Neuronal stem cell (in vitro differentiated cells): ENCODE measurements around the gene STAG1.
"Not testable (repeated sequence)": the region's sequence is repeated elsewhere in the genome, so short reads cannot be mapped to it uniquely, and the experiment has no call there.

ENCODE experiments used
- DNase-seq: peaks from one replicate; pipeline ENCODE4 v3.0.0-alpha.2; 2013; ENCODE audit warnings: low spot score
- H2AFZ ChIP-seq: one replicate; pipeline ENCODE4 v1.6.1; 2013; ENCODE audit warnings: mild to moderate bottlenecking, low read length, inconsistent platforms
- H2AK5ac ChIP-seq: 2 replicates; pipeline ENCODE4 v1.6.1; 2013; ENCODE audit warnings: low read depth, mild to moderate bottlenecking, inconsistent platforms, low read length, moderate library complexity, mixed read lengths
- H2BK120ac ChIP-seq: 2 replicates; pipeline ENCODE4 v1.6.1; 2013; ENCODE audit warnings: low read depth, mild to moderate bottlenecking, inconsistent platforms, low read length, moderate library complexity, mixed read lengths
- H2BK12ac ChIP-seq: one replicate; pipeline ENCODE4 v1.6.1; 2013; ENCODE audit warnings: low read length, inconsistent platforms
- H2BK15ac ChIP-seq: 2 replicates; pipeline ENCODE4 v1.6.1; 2013; ENCODE audit warnings: mild to moderate bottlenecking, low read length, inconsistent platforms, mixed read lengths
- H2BK5ac ChIP-seq: one replicate; pipeline ENCODE4 v1.6.1; 2013; ENCODE audit warnings: inconsistent platforms, mild to moderate bottlenecking, low read length, moderate library complexity
- H3K14ac ChIP-seq: one replicate; pipeline ENCODE4 v1.6.1; 2013; ENCODE audit warnings: low read length, inconsistent platforms
- H3K18ac ChIP-seq: 2 replicates; pipeline ENCODE4 v1.6.1; 2013; ENCODE audit warnings: low read length, inconsistent platforms
- H3K23ac ChIP-seq: 2 replicates; pipeline ENCODE4 v1.6.1; 2013; ENCODE audit warnings: low read depth, mild to moderate bottlenecking, mixed read lengths, low read length, inconsistent platforms; ENCODE audit not compliant: poor library complexity
- H3K27ac ChIP-seq: replicated peaks from 3 replicates; pipeline ENCODE4 v1.5.1; 2013; ENCODE audit warnings: low read length, inconsistent platforms
- H3K27me3 ChIP-seq, 3 experiments: 2 replicates each; pipeline ENCODE4 v1.6.1; 2013; ENCODE audit warnings: low read length in 3 of 3, mild to moderate bottlenecking in 2 of 3, inconsistent platforms in 1 of 3, low read depth in 1 of 3, mixed read lengths in 1 of 3, moderate library complexity in 1 of 3; ENCODE audit not compliant: control insufficient read depth in 3 of 3, insufficient read depth in 3 of 3
- H3K36me3 ChIP-seq, 2 donors: replicated peaks in 1 of 2; 2 replicates each; pipeline ENCODE4 v1.6.1; 2013; ENCODE audit warnings: low read length in 2 of 2; ENCODE audit not compliant: control insufficient read depth in 2 of 2, insufficient read depth in 2 of 2
- H3K4ac ChIP-seq: 2 replicates; pipeline ENCODE4 v1.6.1; 2013; ENCODE audit warnings: inconsistent platforms, mild to moderate bottlenecking, low read length, moderate library complexity
- H3K4me1 ChIP-seq, 2 donors: 1 replicate in 1 of 2; 2 replicates in 1 of 2; pipeline ENCODE4 v1.6.1; 2013; ENCODE audit warnings: low read length in 2 of 2, low read depth in 1 of 2; ENCODE audit not compliant: control insufficient read depth in 2 of 2, insufficient read depth in 1 of 2
- H3K4me2 ChIP-seq: one replicate; pipeline ENCODE4 v1.6.1; 2013; ENCODE audit warnings: mild to moderate bottlenecking, low read length, inconsistent platforms; ENCODE audit not compliant: insufficient read depth, poor library complexity, severe bottlenecking
- H3K4me3 ChIP-seq, 2 donors: 2 replicates each; pipeline ENCODE4 v1.5.1; 2013; ENCODE audit warnings: low read length in 2 of 2, mild to moderate bottlenecking in 2 of 2, inconsistent platforms in 1 of 2, moderate library complexity in 1 of 2
- H3K79me1 ChIP-seq: one replicate; pipeline ENCODE4 v1.6.1; 2013; ENCODE audit warnings: low read depth, mild to moderate bottlenecking, inconsistent platforms, low read length, moderate library complexity
- H3K9ac ChIP-seq: one replicate; pipeline ENCODE4 v1.6.1; 2013; ENCODE audit warnings: mild to moderate bottlenecking, low read depth, low read length, inconsistent platforms; ENCODE audit not compliant: poor library complexity
- H3K9me3 ChIP-seq, 2 donors: replicated peaks in 1 of 2; 2 replicates each; pipeline versions ENCODE3 to v1.6.1; 2013; ENCODE audit warnings: low read length in 2 of 2, mild to moderate bottlenecking in 2 of 2, inconsistent platforms in 1 of 2, low read depth in 1 of 2, mixed read lengths in 1 of 2, moderate library complexity in 1 of 2; ENCODE audit not compliant: control insufficient read depth in 2 of 2, insufficient read depth in 1 of 2
- H4K8ac ChIP-seq: one replicate; pipeline ENCODE4 v1.6.1; 2013; ENCODE audit warnings: low read depth, mild to moderate bottlenecking, inconsistent platforms, low read length, moderate library complexity
- H4K91ac ChIP-seq: one replicate; pipeline ENCODE4 v1.6.1; 2013; ENCODE audit warnings: low read length, low read depth, mild to moderate bottlenecking, inconsistent platforms; ENCODE audit not compliant: poor library complexity
- WGBS, 2 donors: extraction: QIAGEN DNeasy Blood & Tissue Kit; methylation state at CpG; one replicate each; pipeline ENCODE4 v1.1.7; 2013; ENCODE audit warnings: missing lambda C conversion rate in 2 of 2, mixed read lengths in 1 of 2; ENCODE audit not compliant: insufficient read length in 2 of 2, insufficient replicate concordance in 1 of 2; ENCODE audit errors: extremely low coverage in 2 of 2; 5-methylcytosine and 5-hydroxymethylcytosine counted together

Gene STAG1

GRCh38 chr3:136516095-136516494 lies 236.1 kb downstream of the STAG1 start:
- Histone ChIP-seq H3K23ac (no peak overlapping the region), H2BK5ac (no peak overlapping the region), H3K27ac (no peak overlapping the region), H2BK15ac (no peak overlapping the region), H3K36me3 (peaks cover 0 to 11% of the 10 kb centered on the region in 2 donors), H2AFZ (no peak overlapping the region), H3K27me3 (no peaks in the 10 kb centered on the region), H3K4ac (no peak overlapping the region), H3K79me1 (no peaks in the 10 kb centered on the region), H3K4me2 (no peak overlapping the region), H3K9ac (no peak overlapping the region), H2AK5ac (no peak overlapping the region), H4K8ac (no peak overlapping the region), H3K4me3 (no peak overlapping the region), H3K4me1 (no peaks in the 10 kb centered on the region), H3K18ac (no peak overlapping the region), H3K14ac (no peak overlapping the region), H2BK12ac (no peak overlapping the region), H2BK120ac (no peak overlapping the region), H4K91ac (no peak overlapping the region), H3K9me3 (no peaks in the 10 kb centered on the region)
- DNase-seq: no peak
- no CpG with 5 or more reads among the region's 5 CpGs for WGBS, 2 donors

- not testable (repeated sequence) for H3K4me1 ChIP-seq, H3K36me3 ChIP-seq, H2BK120ac ChIP-seq, H2BK12ac ChIP-seq, H3K27me3 ChIP-seq, H3K4me3 ChIP-seq, H3K9ac ChIP-seq, H4K91ac ChIP-seq, H2AK5ac ChIP-seq, H2BK15ac ChIP-seq, H3K4me2 ChIP-seq, H3K9me3 ChIP-seq, H3K23ac ChIP-seq, H3K27ac ChIP-seq, H2AFZ ChIP-seq, H3K18ac ChIP-seq, H3K14ac ChIP-seq, DNase-seq, H2BK5ac ChIP-seq, H3K4ac ChIP-seq, H3K79me1 ChIP-seq, H4K8ac ChIP-seq
- WGBS, 2 donors: no CpG with 5 or more reads among the region's 7 CpGs
Measured at GRCh38 chr3:136514533-136514932, 237.6 kb downstream of the STAG1 start.

- H3K4me2 ChIP-seq: no peak overlapping the region
- no peak overlapping the region for H2AFZ ChIP-seq
- H2BK120ac ChIP-seq: no peak overlapping the region
- no peak overlapping the region for H4K91ac ChIP-seq
- H3K4me1 ChIP-seq: no peaks in the 10 kb centered on the region
- H3K14ac ChIP-seq: no peak overlapping the region
- H3K27me3 ChIP-seq: no peaks in the 10 kb centered on the region
- no peak overlapping the region for H2BK12ac ChIP-seq
- H3K9me3 ChIP-seq: no peaks in the 10 kb centered on the region
- H4K8ac ChIP-seq: no peak overlapping the region
- no peak overlapping the region for H3K23ac ChIP-seq
- H3K27ac ChIP-seq: no peak overlapping the region
- H3K79me1 ChIP-seq: no peaks in the 10 kb centered on the region
- no peak overlapping the region for H2AK5ac ChIP-seq
- no peak for DNase-seq
- H3K4ac ChIP-seq: no peak overlapping the region
- no peak overlapping the region for H3K9ac ChIP-seq
- no peaks in the 10 kb centered on the region for H3K36me3 ChIP-seq
- H3K18ac ChIP-seq: no peak overlapping the region
- H3K4me3 ChIP-seq: no peak overlapping the region
- H2BK15ac ChIP-seq: no peak overlapping the region
- no peak overlapping the region for H2BK5ac ChIP-seq
- no CpG with 5 or more reads among the region's 2 CpGs for WGBS, 2 donors
Measured at GRCh38 chr3:136513367-136513766, 238.8 kb downstream of the STAG1 start.

- Histone ChIP-seq H3K79me1 (no peaks in the 10 kb centered on the region), H4K91ac (no peak overlapping the region), H3K9ac (no peak overlapping the region), H3K18ac (no peak overlapping the region), H3K4ac (no peak overlapping the region), H4K8ac (no peak overlapping the region), H3K27me3 (no peaks in the 10 kb centered on the region), H3K36me3 (no peaks in the 10 kb centered on the region), H2BK12ac (no peak overlapping the region), H2BK15ac (no peak overlapping the region), H3K27ac (no peak overlapping the region), H3K4me3 (no peak overlapping the region), H3K23ac (no peak overlapping the region), H3K9me3 (no peaks in the 10 kb centered on the region), H2AFZ (no peak overlapping the region), H3K4me2 (no peak overlapping the region), H3K14ac (no peak overlapping the region), H2BK5ac (no peak overlapping the region), H3K4me1 (no peaks in the 10 kb centered on the region), H2AK5ac (no peak overlapping the region), H2BK120ac (no peak overlapping the region)
- DNase-seq: no peak
- WGBS, 2 donors: no CpG with 5 or more reads among the region's 1 CpG
Measured at GRCh38 chr3:136512381-136512780, 239.8 kb downstream of the STAG1 start.
